ENCODE results near the gene DCTN1. TPM values are rescaled to one million over a fixed set of nuclear protein-coding genes. Genes with fewer than 3 reads are reported as not detected.

The DCTN1 gene
- total and polyA plus RNA-seq, 2 donors (not counting 3 experiments of a cell fraction or from before 2014, with no cell fraction given): 130 to 170 TPM

GRCh38 chr2:74375838-74376237 lies 4.3 kb downstream of the DCTN1 start:
- no peaks in the 10 kb centered on the region for H3K9me3 ChIP-seq (replicated peaks; ENCODE audit: control insufficient read depth, insufficient read depth, low read length)
- peaks cover 22% of the 10 kb centered on the region for H3K79me2 ChIP-seq (ENCODE audit: control insufficient read depth, insufficient read depth, low read length)
- H4K20me1 ChIP-seq (replicated peaks; ENCODE audit: control insufficient read depth, extremely low read depth, insufficient read depth, low read length): no peaks in the 10 kb centered on the region
- FAIRE-seq (no peak), DNase-seq (ENCODE audit: low read depth, low spot score) (no peak)
- no peaks in the 10 kb centered on the region for H3K27me3 ChIP-seq (ENCODE audit: control insufficient read depth in 2 of 2, insufficient read depth in 2 of 2, low read length in 2 of 2)
- H2AFZ ChIP-seq (ENCODE audit: low read depth, low read length): no peak overlapping the region
- intact Hi-C loops (cut with micrococcal nuclease) (no loop called here), dilution Hi-C loops (cut with MboI; ENCODE audit: extremely low pct_ligation_motif_present, low sequenced_read_pairs) (no loop called here)
- ChIA-PET POLR2A (no interaction called here), CTCF (interaction anchor here (1.5 kb wide), 1 partner anchor 41 kb away, joined by 5 read pairs; no protein-coding TSS in a partner anchor)
- BruUV-seq (replicated peaks): no TSS peak
- H3K27ac ChIP-seq (ENCODE audit: insufficient read depth, low read depth, low read length): no peak overlapping the region
- H3K9ac ChIP-seq (replicated peaks; ENCODE audit: extremely low read depth, insufficient read depth, low read length): no peak overlapping the region
- H3K9me1 ChIP-seq (replicated peaks; ENCODE audit: control insufficient read depth, extremely low read depth, insufficient read depth, low read length): no peaks in the 10 kb centered on the region
- H3K4me1 ChIP-seq (ENCODE audit: control insufficient read depth, extremely low read depth, insufficient read depth, low read length): no peaks in the 10 kb centered on the region
- no peak for TF ChIP-seq MYC (IDR thresholded peaks at IDR 0.05; ENCODE audit: low read depth, low read length)
- no peak overlapping the region for H3K4me3 ChIP-seq (replicated peaks in 1 of 3; ENCODE audit: insufficient read depth in 1 of 3, low read depth in 1 of 3, low read length in 3 of 3)
- H3K4me2 ChIP-seq (ENCODE audit: insufficient read depth, low read length): no peak overlapping the region
- H3K36me3 ChIP-seq (ENCODE audit: control insufficient read depth in 2 of 2, extremely low read depth in 1 of 2, insufficient read depth in 2 of 2, low read length in 2 of 2): peaks cover 0 to 21% of the 10 kb centered on the region in 2 experiments

- peaks cover 5 to 31% of the 10 kb centered on the region in 2 experiments for H3K36me3 ChIP-seq (ENCODE audit: control insufficient read depth in 2 of 2, extremely low read depth in 1 of 2, insufficient read depth in 2 of 2, low read length in 2 of 2)
- ChIA-PET POLR2A (no interaction called here), CTCF (interaction anchor here (1.1 to 1.5 kb wide), 2 partner anchors 17 to 40 kb away, joined by 3 to 5 read pairs; no protein-coding TSS in a partner anchor)
- DNase-seq (ENCODE audit: low read depth, low spot score): peak; percentile 19
- no TSS peak for BruUV-seq (replicated peaks)
- H3K9ac ChIP-seq (replicated peaks; ENCODE audit: extremely low read depth, insufficient read depth, low read length): no peak overlapping the region
- H4K20me1 ChIP-seq (replicated peaks; ENCODE audit: control insufficient read depth, extremely low read depth, insufficient read depth, low read length): no peaks in the 10 kb centered on the region
- dilution Hi-C loops (cut with MboI; ENCODE audit: extremely low pct_ligation_motif_present, low sequenced_read_pairs): no loop called here
- TF ChIP-seq MAX (IDR thresholded peaks at IDR 0.05; ENCODE audit: insufficient read depth, insufficient read length): no peak
- TF ChIP-seq CTCF (IDR thresholded peaks at IDR 0.05; ENCODE audit: extremely low read depth in 1 of 2, insufficient read depth in 1 of 2, low read depth in 1 of 2, low read length in 2 of 2): no peak
- no peak for TF ChIP-seq MYC (IDR thresholded peaks at IDR 0.05; ENCODE audit: low read depth, low read length)
- no peak for TF ChIP-seq EZH2 (IDR thresholded peaks at IDR 0.05; ENCODE audit: borderline replicate concordance, low read depth, low read length, severe bottlenecking)
- TF ChIP-seq GATA2 (IDR thresholded peaks at IDR 0.05; ENCODE audit: insufficient read depth, insufficient read length, low read depth, low read length): no peak
- H2AFZ ChIP-seq (ENCODE audit: low read depth, low read length): no peak overlapping the region
- H3K9me1 ChIP-seq (replicated peaks; ENCODE audit: control insufficient read depth, extremely low read depth, insufficient read depth, low read length): no peaks in the 10 kb centered on the region
- intact Hi-C loops (cut with micrococcal nuclease): no loop called here
- no peak for FAIRE-seq
- H3K79me2 ChIP-seq (ENCODE audit: control insufficient read depth, insufficient read depth, low read length): peaks cover 10% of the 10 kb centered on the region
- no peaks in the 10 kb centered on the region for H3K4me1 ChIP-seq (ENCODE audit: control insufficient read depth, extremely low read depth, insufficient read depth, low read length)
- no peak overlapping the region for H3K27ac ChIP-seq (ENCODE audit: insufficient read depth, low read depth, low read length)
- no peak overlapping the region for H3K4me3 ChIP-seq (replicated peaks in 1 of 3; ENCODE audit: insufficient read depth in 1 of 3, low read depth in 1 of 3, low read length in 3 of 3)
- H3K4me2 ChIP-seq (ENCODE audit: insufficient read depth, low read length): no peak overlapping the region
- H3K9me3 ChIP-seq (replicated peaks; ENCODE audit: control insufficient read depth, insufficient read depth, low read length): no peaks in the 10 kb centered on the region
- H3K27me3 ChIP-seq (ENCODE audit: control insufficient read depth in 2 of 2, insufficient read depth in 2 of 2, low read length in 2 of 2): no peaks in the 10 kb centered on the region
Observed at GRCh38 chr2:74374509-74375205, 5.5 kb downstream of the DCTN1 start.
